Endothelial cell of umbilical vein (primary cell): ENCODE results near the gene ZNF184. TPM values are rescaled to one million over a fixed set of nuclear protein-coding genes. Genes with fewer than 3 reads are reported as not detected.

Experiments used
- BruUV-seq: library from RNA; stranded (reverse); fragments of 400-500 nt; replicated peaks from 2 replicates; lab custom pipeline; 2021; lab: Mats Ljungman, UMichigan
- CTCF ChIA-PET: fragments of 300-600, 350-600 bp; sonication (Branson Sonifier 250); formaldehyde crosslinking; loops from one replicate; lab custom pipeline; 2021; ENCODE audit warnings: antibody characterized with exemption, inconsistent platforms; lab: Charles Lee
- POLR2A ChIA-PET: fragments of 300-600, 350-600 bp; sonication (Branson Sonifier 250); formaldehyde crosslinking; loops from one replicate; lab custom pipeline; 2021; ENCODE audit warnings: antibody characterized with exemption, inconsistent platforms; lab: Charles Lee
- DNase-seq: peaks from one replicate; pipeline ENCODE4 v3.0.0-alpha.2; 2011; ENCODE audit warnings: low read depth, low spot score
- FAIRE-seq: peaks from 2 replicates; lab custom pipeline; 2011; peaks lifted over from hg19 to GRCh38; lab: Jason Lieb, UNC
- H2AFZ ChIP-seq: 2 replicates; pipeline ENCODE4 v1.6.0; 2012; ENCODE audit warnings: low read depth, low read length, control low read depth, inconsistent platforms
- H3K27ac ChIP-seq: 2 replicates; pipeline ENCODE4 v1.5.1; 2011; ENCODE audit warnings: low read depth, mild to moderate bottlenecking, control low read depth, low read length, moderate library complexity; ENCODE audit not compliant: insufficient read depth
- H3K27me3 ChIP-seq, 2 experiments: 2 replicates each; pipeline versions ENCODE4 v1.6.0 to v1.6.1; 2011; ENCODE audit warnings: low read length in 2 of 2, mixed read lengths in 1 of 2; ENCODE audit not compliant: control insufficient read depth in 2 of 2, insufficient read depth in 2 of 2
- H3K36me3 ChIP-seq, 2 experiments: 2 replicates in 1 of 2; 3 replicates in 1 of 2; pipeline ENCODE4 v1.5.1; 2011; ENCODE audit warnings: low read length in 2 of 2, mild to moderate bottlenecking in 1 of 2, moderate library complexity in 1 of 2; ENCODE audit not compliant: control insufficient read depth in 2 of 2, insufficient read depth in 2 of 2; ENCODE audit errors: extremely low read depth in 1 of 2
- H3K4me1 ChIP-seq: 3 replicates; pipeline ENCODE4 v1.5.1; 2011; ENCODE audit warnings: mild to moderate bottlenecking, low read length; ENCODE audit not compliant: control insufficient read depth, insufficient read depth; ENCODE audit errors: extremely low read depth
- H3K4me2 ChIP-seq: 2 replicates; pipeline ENCODE4 v1.6.1; 2011; ENCODE audit warnings: low read length, control low read depth, mixed read lengths; ENCODE audit not compliant: insufficient read depth
- H3K4me3 ChIP-seq, 3 experiments: fragments of 200-600 bp in 1 of 3; sonication (generic), shearing (Covaris generic) in 1 of 3; replicated peaks in 1 of 3; 2 replicates each; pipeline ENCODE4 v1.5.1; 2011 to 2016; ENCODE audit warnings: control low read depth in 3 of 3, low read length in 3 of 3, mild to moderate bottlenecking in 2 of 3, inconsistent platforms in 1 of 3, low read depth in 1 of 3, moderate library complexity in 1 of 3; ENCODE audit not compliant: insufficient read depth in 1 of 3
- H3K79me2 ChIP-seq: 2 replicates; pipeline ENCODE4 v1.6.0; 2012; ENCODE audit warnings: low read length, inconsistent platforms; ENCODE audit not compliant: control insufficient read depth, insufficient read depth
- H3K9ac ChIP-seq: replicated peaks from 2 replicates; pipeline ENCODE3; 2011; ENCODE audit warnings: low read length, control low read depth; ENCODE audit not compliant: insufficient read depth; ENCODE audit errors: extremely low read depth
- H3K9me1 ChIP-seq: replicated peaks from 3 replicates; pipeline ENCODE4 v1.6.0; 2011; ENCODE audit warnings: mild to moderate bottlenecking, low read length; ENCODE audit not compliant: control insufficient read depth, insufficient read depth; ENCODE audit errors: extremely low read depth
- H3K9me3 ChIP-seq: replicated peaks from 2 replicates; pipeline ENCODE4 v1.5.1; 2012; ENCODE audit warnings: low read length, inconsistent platforms; ENCODE audit not compliant: control insufficient read depth, insufficient read depth
- H4K20me1 ChIP-seq: replicated peaks from 2 replicates; pipeline ENCODE3; 2011; ENCODE audit warnings: mild to moderate bottlenecking, low read length; ENCODE audit not compliant: control insufficient read depth, insufficient read depth; ENCODE audit errors: extremely low read depth
- EZH2 ChIP-seq: IDR thresholded peaks from 2 replicates; pipeline ENCODE4 v1.6.1; 2012; ENCODE audit warnings: borderline replicate concordance, low read depth, mild to moderate bottlenecking, moderate library complexity, low read length, inconsistent platforms; ENCODE audit not compliant: severe bottlenecking
- FOS ChIP-seq: IDR thresholded peaks from 2 replicates; pipeline ENCODE4 v1.6.1; 2011; ENCODE audit warnings: mild to moderate bottlenecking, low read length, moderate library complexity, borderline replicate concordance; ENCODE audit not compliant: insufficient read depth
- GATA2 ChIP-seq: IDR thresholded peaks from 2 replicates; pipeline ENCODE4 v1.7.0; 2011; ENCODE audit warnings: low read depth, mild to moderate bottlenecking, moderate library complexity, mixed read lengths, low read length; ENCODE audit not compliant: insufficient read length, insufficient read depth
- JUN ChIP-seq: IDR thresholded peaks from 2 replicates; pipeline ENCODE4 v1.6.1; 2011; ENCODE audit warnings: borderline replicate concordance, low read depth; ENCODE audit not compliant: insufficient read length, insufficient read depth
- MYC ChIP-seq: IDR thresholded peaks from one replicate; pipeline ENCODE4 v1.6.1; 2011; ENCODE audit warnings: mild to moderate bottlenecking, low read depth, low read length
- POLR2A ChIP-seq: IDR thresholded peaks from 2 replicates; pipeline ENCODE4 v1.6.1; 2012; ENCODE audit warnings: low read depth, mild to moderate bottlenecking, control low read depth, low read length
- POLR2AphosphoS5 ChIP-seq: IDR thresholded peaks from 2 replicates; pipeline ENCODE4 v1.6.1; 2012; ENCODE audit warnings: low read depth, mild to moderate bottlenecking, control low read depth, low read length, moderate library complexity; ENCODE audit not compliant: insufficient read depth
- dilution Hi-C: fragments of 300-500 bp; cut with MboI; formaldehyde crosslinking; loops from one replicate; pipeline ENCODE4 v1.15.0; 2019; ENCODE audit warnings: low sequenced_read_pairs; ENCODE audit not compliant: extremely low pct_ligation_motif_present
- intact Hi-C: fragments of 100-400 bp; cut with micrococcal nuclease; formaldehyde crosslinking; loops from one replicate; pipeline ENCODE4 v1.10.0; 2022
- polyA plus RNA-seq, 4 experiments: library from polyadenylated mRNA; depleted of rRNA in 3 of 4; stranded (reverse) in 3 of 4; unstranded in 1 of 4; fragments of >200 nt; gene quantifications; 2 replicates each; pipeline versions ENCODE4 v1.2.1 to v1.2.3, GENCODE V29; 2011 to 2012; ENCODE audit warnings: missing spikeins in 1 of 4
- total RNA-seq: library from RNA; stranded (reverse); gene quantifications from 2 replicates; pipeline ENCODE4 v1.2.3, GENCODE V29; 2021
- TF ChIP-seq, protein P1 (sequence below), 2 donors: IDR thresholded peaks; 1 replicate in 1 of 2; 2 replicates in 1 of 2; pipeline ENCODE4 v1.5.1; 2011; ENCODE audit warnings: low read length in 2 of 2, mild to moderate bottlenecking in 2 of 2, moderate library complexity in 2 of 2, control low read depth in 1 of 2, inconsistent platforms in 1 of 2, low read depth in 1 of 2; ENCODE audit not compliant: insufficient read depth in 1 of 2; ENCODE audit errors: extremely low read depth in 1 of 2
- TF ChIP-seq, protein P2 (sequence below): IDR thresholded peaks from 2 replicates; pipeline ENCODE4 v1.6.1; 2011; ENCODE audit not compliant: insufficient read depth, insufficient read length

Gene ZNF184
- total and polyA plus RNA-seq, 2 donors (not counting 3 experiments of a cell fraction or from before 2014, with no cell fraction given) = 1.6 to 6.5 TPM

DNA sequence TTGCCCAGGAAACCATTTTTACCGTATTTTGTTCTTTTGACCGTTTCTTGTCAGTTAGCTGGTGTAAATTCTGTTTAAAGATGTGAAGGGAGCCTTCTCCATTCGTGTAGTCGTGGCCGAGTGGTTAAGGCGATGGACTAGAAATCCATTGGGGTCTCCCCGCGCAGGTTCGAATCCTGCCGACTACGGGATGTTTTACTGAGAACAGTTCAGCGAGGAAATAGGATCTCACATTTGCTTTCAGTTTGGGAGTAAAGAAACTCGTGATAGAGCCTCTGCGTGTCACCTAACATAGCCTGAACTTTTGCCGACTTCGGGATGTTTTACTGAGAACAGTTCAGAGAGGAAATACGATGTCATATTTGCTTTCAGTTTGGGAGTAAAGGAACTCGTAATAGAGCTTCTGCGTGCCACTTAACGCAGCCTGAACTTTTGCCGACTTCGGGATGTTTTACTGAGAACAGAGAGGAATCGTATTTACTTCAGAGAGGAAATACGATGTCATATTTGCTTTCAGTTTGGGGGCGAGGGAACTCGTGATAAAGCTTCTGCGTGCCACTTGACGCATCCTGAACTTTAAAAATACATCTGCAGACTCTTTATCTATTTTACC is 5.9 kb upstream of the ZNF184 start:
- TF ChIP-seq POLR2AphosphoS5 (no peak), POLR2A (peak; percentile 33)
- POLR2A ChIA-PET = interaction anchor here (0.6 kb wide), 1 partner anchor 96 kb away, joined by 3 read pairs; no protein-coding TSS in a partner anchor
- FAIRE-seq = peak; percentile 69
- no peaks in the 10 kb centered on the region for H4K20me1 ChIP-seq
- H2AFZ ChIP-seq = peak overlapping the region; percentile 96
- peak overlapping the region; percentile 94 for H3K4me2 ChIP-seq
- H3K9ac ChIP-seq = peak overlapping the region; percentile 95
- peak overlapping the region; percentile 82 for H3K27ac ChIP-seq
- intact Hi-C loops = loop anchor here (1.0 to 10.0 kb wide), 12 partner anchors 16 to 1506 kb away; partner anchors contain the start of genes POM121L2 and ZSCAN9
- H3K9me1 ChIP-seq = no peaks in the 10 kb centered on the region
- H3K79me2 ChIP-seq = no peaks in the 10 kb centered on the region
- H3K36me3 ChIP-seq = no peaks in the 10 kb centered on the region
- H3K4me3 ChIP-seq = peak overlapping the region; percentile 78 to 93 (median 88)
- H3K9me3 ChIP-seq = no peaks in the 10 kb centered on the region
- BruUV-seq = TSS peak; percentile 77
- peaks cover 7% of the 10 kb centered on the region for H3K4me1 ChIP-seq
- peak; percentile 91 for DNase-seq
- peaks cover 11 to 16% of the 10 kb centered on the region in 2 experiments for H3K27me3 ChIP-seq
- CTCF ChIA-PET = interaction anchor here (0.6 to 1.7 kb wide), 11 partner anchors 19 to 352 kb away, joined by 3 to 8 read pairs (median 4); no protein-coding TSS in a partner anchor
- dilution Hi-C loops = no loop called here

DNA sequence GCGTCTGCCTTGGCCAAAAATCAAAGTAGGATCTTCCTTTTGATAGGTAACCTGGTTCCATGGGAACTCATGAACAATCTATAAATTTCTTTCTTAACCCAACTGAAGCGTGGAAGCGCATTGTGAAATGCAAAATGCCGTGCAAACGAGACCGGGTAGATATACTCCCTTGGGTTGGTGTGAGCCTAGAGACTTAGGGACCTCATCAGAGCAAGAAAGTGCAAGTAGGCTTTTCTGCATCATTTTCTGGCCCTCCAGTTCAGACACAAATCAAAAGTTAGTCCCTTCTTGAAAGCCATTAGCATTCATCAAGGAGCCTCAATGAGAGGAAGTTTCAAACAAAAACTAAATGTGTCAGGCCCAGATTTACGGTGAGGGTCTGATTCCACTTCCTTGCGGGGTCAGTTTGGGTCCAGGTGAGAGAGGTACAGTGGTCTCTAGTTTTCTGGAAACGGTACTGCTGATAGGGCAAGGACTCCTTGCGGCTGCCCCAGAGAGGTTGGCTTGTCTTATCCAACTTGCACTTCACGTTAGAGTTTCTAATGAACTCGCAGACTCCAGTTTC is 5.3 kb upstream of the ZNF184 start:
- no peak for DNase-seq
- CTCF ChIA-PET = interaction anchor here (1.1 to 2.3 kb wide), 6 partner anchors 24 to 301 kb away, joined by 3 to 8 read pairs (median 4); no protein-coding TSS in a partner anchor
- no peaks in the 10 kb centered on the region for H3K9me3 ChIP-seq
- no TSS peak for BruUV-seq
- peak overlapping the region; percentile 95 for H3K9ac ChIP-seq
- H2AFZ ChIP-seq = peak overlapping the region; percentile 71
- H3K4me1 ChIP-seq = peaks cover 7% of the 10 kb centered on the region
- POLR2A ChIA-PET = no interaction called here
- H3K27ac ChIP-seq = no peak overlapping the region
- H3K9me1 ChIP-seq = no peaks in the 10 kb centered on the region
- dilution Hi-C loops = no loop called here
- peak overlapping the region; percentile 78 to 93 (median 88) for H3K4me3 ChIP-seq
- intact Hi-C loops = loop anchor here (2.0 to 10.0 kb wide), 8 partner anchors 41 to 1507 kb away; partner anchors contain the start of genes POM121L2 and ZSCAN9
- H4K20me1 ChIP-seq = no peaks in the 10 kb centered on the region
- TF ChIP-seq, protein P1, sequence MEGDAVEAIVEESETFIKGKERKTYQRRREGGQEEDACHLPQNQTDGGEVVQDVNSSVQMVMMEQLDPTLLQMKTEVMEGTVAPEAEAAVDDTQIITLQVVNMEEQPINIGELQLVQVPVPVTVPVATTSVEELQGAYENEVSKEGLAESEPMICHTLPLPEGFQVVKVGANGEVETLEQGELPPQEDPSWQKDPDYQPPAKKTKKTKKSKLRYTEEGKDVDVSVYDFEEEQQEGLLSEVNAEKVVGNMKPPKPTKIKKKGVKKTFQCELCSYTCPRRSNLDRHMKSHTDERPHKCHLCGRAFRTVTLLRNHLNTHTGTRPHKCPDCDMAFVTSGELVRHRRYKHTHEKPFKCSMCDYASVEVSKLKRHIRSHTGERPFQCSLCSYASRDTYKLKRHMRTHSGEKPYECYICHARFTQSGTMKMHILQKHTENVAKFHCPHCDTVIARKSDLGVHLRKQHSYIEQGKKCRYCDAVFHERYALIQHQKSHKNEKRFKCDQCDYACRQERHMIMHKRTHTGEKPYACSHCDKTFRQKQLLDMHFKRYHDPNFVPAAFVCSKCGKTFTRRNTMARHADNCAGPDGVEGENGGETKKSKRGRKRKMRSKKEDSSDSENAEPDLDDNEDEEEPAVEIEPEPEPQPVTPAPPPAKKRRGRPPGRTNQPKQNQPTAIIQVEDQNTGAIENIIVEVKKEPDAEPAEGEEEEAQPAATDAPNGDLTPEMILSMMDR (IDR thresholded peaks at IDR 0.05; ENCODE audit: extremely low read depth in 1 of 2, insufficient read depth in 1 of 2, low read depth in 1 of 2, low read length in 2 of 2) = no peak
- TF ChIP-seq FOS (no peak), MYC (no peak), POLR2AphosphoS5 (no peak), GATA2 (no peak), POLR2A (no peak), EZH2 (no peak), JUN (no peak)
- TF ChIP-seq, protein P2, sequence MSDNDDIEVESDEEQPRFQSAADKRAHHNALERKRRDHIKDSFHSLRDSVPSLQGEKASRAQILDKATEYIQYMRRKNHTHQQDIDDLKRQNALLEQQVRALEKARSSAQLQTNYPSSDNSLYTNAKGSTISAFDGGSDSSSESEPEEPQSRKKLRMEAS = no peak
- H3K27me3 ChIP-seq = peaks cover 11 to 16% of the 10 kb centered on the region in 2 experiments
- no peaks in the 10 kb centered on the region for H3K79me2 ChIP-seq
- no peak for FAIRE-seq
- H3K36me3 ChIP-seq = no peaks in the 10 kb centered on the region
- peak overlapping the region; percentile 94 for H3K4me2 ChIP-seq
